ENCODE measurements around the gene SDHC. TPM values are rescaled to one million over a fixed set of nuclear protein-coding genes. Genes with fewer than 3 reads are reported as not detected.

The SDHC gene
- 100 to 1,000 TPM; 294 to 331 TPM for total RNA-seq

DNA sequence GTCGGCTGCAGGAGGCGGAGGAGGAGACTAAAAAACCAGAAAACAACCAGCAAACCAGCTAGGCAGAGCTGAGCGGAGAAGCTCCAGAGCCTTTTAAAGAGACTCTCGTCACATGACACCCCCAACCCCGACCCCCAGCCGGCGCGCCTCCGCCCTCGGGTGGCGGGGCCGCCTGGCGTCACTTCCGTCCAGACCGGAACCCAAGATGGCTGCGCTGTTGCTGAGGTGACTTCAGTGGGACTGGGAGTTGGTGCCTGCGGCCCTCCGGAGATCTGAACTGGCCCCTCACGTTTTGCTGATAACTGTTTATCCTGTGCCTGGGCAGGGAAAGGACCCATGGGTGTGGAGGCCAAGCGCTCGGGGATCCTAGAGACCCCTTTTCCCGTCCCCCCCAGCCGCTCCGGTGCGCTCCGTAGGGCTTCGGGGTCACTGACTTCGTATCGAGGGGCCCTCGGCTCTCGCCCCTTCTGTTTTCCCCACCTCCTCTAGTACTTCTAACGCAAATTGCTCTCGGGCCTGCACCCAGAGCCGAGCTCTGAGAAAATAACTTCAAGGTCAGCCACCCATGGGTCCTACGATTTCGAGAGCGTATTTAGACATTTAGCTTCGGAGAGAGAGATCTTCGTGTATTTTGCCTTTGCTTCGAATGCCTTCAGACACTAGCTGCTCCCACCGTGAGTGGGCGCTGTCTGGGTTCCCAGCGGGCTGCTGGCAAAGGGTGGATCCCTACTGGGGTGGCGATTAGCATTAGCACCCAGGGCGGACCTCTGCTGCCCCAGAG, at the start of gene SDHC:
Gene SDHC (plus strand): TSS at position 181 of the 781 bp plus-strand sequence. CDS start 25 bp downstream, at position 206.
- Histone ChIP-seq H3K4me1 (peaks cover 6% of the 10 kb centered on the region), H3K9ac (ENCODE audit: low read depth in 2 of 2, low read length in 2 of 2) (peak within 1 kb of the TSS; percentile 83 to 97), H3K27me3 (no peaks in the 10 kb centered on the region), H3K36me3 (no peaks in the 10 kb centered on the region), H3K9me3 (no peaks in the 10 kb centered on the region), H3K27ac (peak within 1 kb of the TSS; percentile 73), H3K4me3 (peak within 1 kb of the TSS; percentile 76)
- peak; percentile 91 for DNase-seq
- intact Hi-C loops (cut with DNase I) = no loop called here
- no peak for TF ChIP-seq CTCF (IDR thresholded peaks at IDR 0.05)

DNA sequence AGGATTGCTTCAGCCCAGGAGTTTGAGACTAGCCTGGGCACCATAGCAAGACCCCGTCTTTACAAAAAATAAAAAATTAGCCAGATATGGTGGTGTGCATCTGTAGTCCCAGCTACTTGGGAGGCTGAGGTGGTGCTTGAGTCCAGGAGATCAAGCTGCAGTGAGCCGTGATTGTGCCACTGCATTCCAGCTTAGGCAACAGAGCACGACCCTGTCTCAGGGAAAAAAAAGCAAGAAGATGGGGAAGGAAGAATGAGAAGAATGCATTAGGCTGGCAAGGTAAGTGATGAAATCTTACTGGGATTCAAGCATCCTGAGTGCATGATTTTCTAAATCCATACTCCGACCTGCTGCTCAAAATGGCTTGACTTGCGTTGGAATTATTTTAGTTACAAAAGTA, 48.9 kb upstream of the SDHC start:
- intact Hi-C loops (cut with DNase I) = no loop called here
- Histone ChIP-seq H3K4me3 (no peak overlapping the region), H3K27me3 (peaks cover 10% of the 10 kb centered on the region), H3K36me3 (no peaks in the 10 kb centered on the region), H3K9ac (ENCODE audit: low read depth in 2 of 2, low read length in 2 of 2) (no peak overlapping the region), H3K9me3 (no peaks in the 10 kb centered on the region), H3K4me1 (peaks cover 4% of the 10 kb centered on the region), H3K27ac (no peak overlapping the region)
- no peak for DNase-seq
- TF ChIP-seq CTCF (IDR thresholded peaks at IDR 0.05) = no peak

DNA sequence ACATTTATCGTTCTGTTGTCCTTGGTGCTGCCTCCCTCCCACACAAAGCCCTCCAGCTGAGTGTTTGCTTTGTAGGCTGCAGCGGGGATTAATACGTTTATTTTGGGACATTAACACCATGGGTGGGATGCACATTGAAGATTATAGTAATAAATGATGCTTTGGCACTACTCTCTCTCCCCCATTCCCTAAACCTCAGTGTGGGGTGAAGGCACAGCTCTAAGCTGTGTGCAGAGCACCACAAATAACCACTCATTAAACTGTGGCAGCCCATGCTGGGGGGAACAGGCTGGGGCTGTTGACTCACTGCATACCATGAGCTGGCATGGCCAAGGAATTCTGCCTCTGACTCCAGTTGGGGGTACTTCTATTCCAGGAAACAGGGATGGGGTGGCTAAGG, 48.0 kb upstream of the SDHC start:
- no peaks in the 10 kb centered on the region for H3K4me1 ChIP-seq
- TF ChIP-seq CTCF (IDR thresholded peaks at IDR 0.05) = no peak
- H3K9ac ChIP-seq (ENCODE audit: low read depth in 2 of 2, low read length in 2 of 2) = no peak overlapping the region
- no peak overlapping the region for H3K4me3 ChIP-seq
- no peaks in the 10 kb centered on the region for H3K9me3 ChIP-seq
- H3K27ac ChIP-seq = no peak overlapping the region
- intact Hi-C loops (cut with DNase I) = no loop called here
- H3K27me3 ChIP-seq = peaks cover 2% of the 10 kb centered on the region
- no peak for DNase-seq
- no peaks in the 10 kb centered on the region for H3K36me3 ChIP-seq

DNA sequence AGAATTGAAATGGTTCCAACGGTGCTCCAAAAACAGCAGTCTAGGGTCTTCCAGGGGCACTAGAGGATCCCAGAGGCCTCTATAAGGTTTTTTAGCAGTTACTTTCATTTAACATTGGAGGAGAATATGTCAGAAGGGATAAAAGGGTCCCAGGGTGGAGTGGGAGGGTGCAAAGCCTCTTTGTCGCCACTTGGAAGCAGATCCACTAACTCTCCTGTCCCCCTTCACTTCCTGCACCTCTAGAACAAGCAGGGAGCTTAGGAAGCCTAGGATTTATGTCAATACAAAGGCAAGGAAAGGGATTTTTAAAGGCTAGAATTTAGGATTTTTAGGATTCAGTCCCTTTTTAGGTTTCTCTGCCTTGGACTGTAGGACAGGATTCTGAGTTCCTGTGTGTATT, 47.3 kb upstream of the SDHC start:
- no peak overlapping the region for H3K9ac ChIP-seq (ENCODE audit: low read depth in 2 of 2, low read length in 2 of 2)

GRCh38 chr1:161267321-161267720, 46.9 kb upstream of the SDHC start:
- DNase-seq = no peak
- no peak for TF ChIP-seq CTCF (IDR thresholded peaks at IDR 0.05)
- intact Hi-C loops (cut with DNase I) = no loop called here
- Histone ChIP-seq H3K36me3 (no peaks in the 10 kb centered on the region), H3K27me3 (no peaks in the 10 kb centered on the region), H3K4me3 (no peak overlapping the region), H3K9me3 (no peaks in the 10 kb centered on the region), H3K4me1 (no peaks in the 10 kb centered on the region), H3K9ac (ENCODE audit: low read depth in 2 of 2, low read length in 2 of 2) (no peak overlapping the region), H3K27ac (no peak overlapping the region)

More for the DNA sequence above, 47.3 kb upstream of the SDHC start:
- TF ChIP-seq CTCF (IDR thresholded peaks at IDR 0.05) = no peak
- DNase-seq = no peak
- no peaks in the 10 kb centered on the region for H3K9me3 ChIP-seq
- H3K27me3 ChIP-seq = no peaks in the 10 kb centered on the region
- no peaks in the 10 kb centered on the region for H3K36me3 ChIP-seq
- intact Hi-C loops (cut with DNase I) = no loop called here
- H3K4me1 ChIP-seq = no peaks in the 10 kb centered on the region
- no peak overlapping the region for H3K4me3 ChIP-seq
- H3K27ac ChIP-seq = no peak overlapping the region

Measured in colonic mucosa (tissue), 4 donors.